ENCODE measurements around the gene GNPAT. TPM values are rescaled to one million over a fixed set of nuclear protein-coding genes. Genes with fewer than 3 reads are reported as not detected.

The GNPAT gene
- total and polyA plus RNA-seq, 2 experiments from 2014 or later, result 32.8 to 45.4 TPM

- Histone ChIP-seq H4K20me1 (replicated peaks; ENCODE audit: insufficient read depth) (peaks cover 5% of the 10 kb centered on the region), H3K4me3 (no peak overlapping the region), H3K79me2 (replicated peaks; ENCODE audit: insufficient read depth) (no peaks in the 10 kb centered on the region), H3K9me2 (ENCODE audit: insufficient read depth) (no peaks in the 10 kb centered on the region), H3K36me3 (ENCODE audit: insufficient read depth) (no peaks in the 10 kb centered on the region), H3K4me2 (no peak overlapping the region), H2AFZ (no peak overlapping the region), H3K27me3 (ENCODE audit: insufficient read depth) (peaks cover 44% of the 10 kb centered on the region), H3F3A (replicated peaks; ENCODE audit: low read depth) (no peaks in the 10 kb centered on the region), H3K27ac (ENCODE audit: low read depth) (no peak overlapping the region), H3K4me1 (ENCODE audit: insufficient read depth) (peaks cover 4% of the 10 kb centered on the region; the same call in 1 of the 2 replicates)
- no peaks in the 10 kb centered on the region for H3K9me3 Mint-ChIP-seq
- DNase-seq (ENCODE audit: low spot score), result no peak
- peaks cover 52% of the 10 kb centered on the region for H3K27me3 Mint-ChIP-seq (ENCODE audit: insufficient read depth, low read depth, poor library complexity)
- no peak overlapping the region for H3K4me3 Mint-ChIP-seq
- no peak overlapping the region for H3K27ac Mint-ChIP-seq
- H3K36me3 Mint-ChIP-seq (ENCODE audit: low read depth), result no peaks in the 10 kb centered on the region
- no peak for ATAC-seq
- peaks cover 9% of the 10 kb centered on the region for H3K4me1 Mint-ChIP-seq
- TF ChIP-seq ETS1 (IDR thresholded peaks at IDR 0.05) (no peak), NANOG (IDR thresholded peaks at IDR 0.05; ENCODE audit: borderline replicate concordance) (no peak), ZNF331 (CRISPR knock-in tag; IDR thresholded peaks at IDR 0.05; ENCODE audit: low read depth) (no peak), EZH2 (IDR thresholded peaks at IDR 0.05; ENCODE audit: low read depth, unreplicated experiment) (no peak), ZNF114 (CRISPR knock-in tag; IDR thresholded peaks at IDR 0.05) (no peak), JUNB (IDR thresholded peaks at IDR 0.05; ENCODE audit: unreplicated experiment) (no peak), STAT1 (IDR thresholded peaks at IDR 0.05; ENCODE audit: unreplicated experiment) (no peak), POLR2AphosphoS5 (IDR thresholded peaks at IDR 0.05; ENCODE audit: low read depth) (no peak), EZH2phosphoT487 (IDR thresholded peaks at IDR 0.05; ENCODE audit: unreplicated experiment) (no peak), CREB1 (CRISPR knock-in tag; IDR thresholded peaks at IDR 0.05; ENCODE audit: low read depth) (no peak)
- TF ChIP-seq, protein P1, sequence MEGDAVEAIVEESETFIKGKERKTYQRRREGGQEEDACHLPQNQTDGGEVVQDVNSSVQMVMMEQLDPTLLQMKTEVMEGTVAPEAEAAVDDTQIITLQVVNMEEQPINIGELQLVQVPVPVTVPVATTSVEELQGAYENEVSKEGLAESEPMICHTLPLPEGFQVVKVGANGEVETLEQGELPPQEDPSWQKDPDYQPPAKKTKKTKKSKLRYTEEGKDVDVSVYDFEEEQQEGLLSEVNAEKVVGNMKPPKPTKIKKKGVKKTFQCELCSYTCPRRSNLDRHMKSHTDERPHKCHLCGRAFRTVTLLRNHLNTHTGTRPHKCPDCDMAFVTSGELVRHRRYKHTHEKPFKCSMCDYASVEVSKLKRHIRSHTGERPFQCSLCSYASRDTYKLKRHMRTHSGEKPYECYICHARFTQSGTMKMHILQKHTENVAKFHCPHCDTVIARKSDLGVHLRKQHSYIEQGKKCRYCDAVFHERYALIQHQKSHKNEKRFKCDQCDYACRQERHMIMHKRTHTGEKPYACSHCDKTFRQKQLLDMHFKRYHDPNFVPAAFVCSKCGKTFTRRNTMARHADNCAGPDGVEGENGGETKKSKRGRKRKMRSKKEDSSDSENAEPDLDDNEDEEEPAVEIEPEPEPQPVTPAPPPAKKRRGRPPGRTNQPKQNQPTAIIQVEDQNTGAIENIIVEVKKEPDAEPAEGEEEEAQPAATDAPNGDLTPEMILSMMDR (conservative IDR thresholded peaks at IDR 0.05; ENCODE audit: low read depth in 2 of 2), result no peak
- TF ChIP-seq, protein P2, sequence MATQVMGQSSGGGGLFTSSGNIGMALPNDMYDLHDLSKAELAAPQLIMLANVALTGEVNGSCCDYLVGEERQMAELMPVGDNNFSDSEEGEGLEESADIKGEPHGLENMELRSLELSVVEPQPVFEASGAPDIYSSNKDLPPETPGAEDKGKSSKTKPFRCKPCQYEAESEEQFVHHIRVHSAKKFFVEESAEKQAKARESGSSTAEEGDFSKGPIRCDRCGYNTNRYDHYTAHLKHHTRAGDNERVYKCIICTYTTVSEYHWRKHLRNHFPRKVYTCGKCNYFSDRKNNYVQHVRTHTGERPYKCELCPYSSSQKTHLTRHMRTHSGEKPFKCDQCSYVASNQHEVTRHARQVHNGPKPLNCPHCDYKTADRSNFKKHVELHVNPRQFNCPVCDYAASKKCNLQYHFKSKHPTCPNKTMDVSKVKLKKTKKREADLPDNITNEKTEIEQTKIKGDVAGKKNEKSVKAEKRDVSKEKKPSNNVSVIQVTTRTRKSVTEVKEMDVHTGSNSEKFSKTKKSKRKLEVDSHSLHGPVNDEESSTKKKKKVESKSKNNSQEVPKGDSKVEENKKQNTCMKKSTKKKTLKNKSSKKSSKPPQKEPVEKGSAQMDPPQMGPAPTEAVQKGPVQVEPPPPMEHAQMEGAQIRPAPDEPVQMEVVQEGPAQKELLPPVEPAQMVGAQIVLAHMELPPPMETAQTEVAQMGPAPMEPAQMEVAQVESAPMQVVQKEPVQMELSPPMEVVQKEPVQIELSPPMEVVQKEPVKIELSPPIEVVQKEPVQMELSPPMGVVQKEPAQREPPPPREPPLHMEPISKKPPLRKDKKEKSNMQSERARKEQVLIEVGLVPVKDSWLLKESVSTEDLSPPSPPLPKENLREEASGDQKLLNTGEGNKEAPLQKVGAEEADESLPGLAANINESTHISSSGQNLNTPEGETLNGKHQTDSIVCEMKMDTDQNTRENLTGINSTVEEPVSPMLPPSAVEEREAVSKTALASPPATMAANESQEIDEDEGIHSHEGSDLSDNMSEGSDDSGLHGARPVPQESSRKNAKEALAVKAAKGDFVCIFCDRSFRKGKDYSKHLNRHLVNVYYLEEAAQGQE (IDR thresholded peaks at IDR 0.05; ENCODE audit: unreplicated experiment), result no peak
- TF ChIP-seq, protein P3, sequence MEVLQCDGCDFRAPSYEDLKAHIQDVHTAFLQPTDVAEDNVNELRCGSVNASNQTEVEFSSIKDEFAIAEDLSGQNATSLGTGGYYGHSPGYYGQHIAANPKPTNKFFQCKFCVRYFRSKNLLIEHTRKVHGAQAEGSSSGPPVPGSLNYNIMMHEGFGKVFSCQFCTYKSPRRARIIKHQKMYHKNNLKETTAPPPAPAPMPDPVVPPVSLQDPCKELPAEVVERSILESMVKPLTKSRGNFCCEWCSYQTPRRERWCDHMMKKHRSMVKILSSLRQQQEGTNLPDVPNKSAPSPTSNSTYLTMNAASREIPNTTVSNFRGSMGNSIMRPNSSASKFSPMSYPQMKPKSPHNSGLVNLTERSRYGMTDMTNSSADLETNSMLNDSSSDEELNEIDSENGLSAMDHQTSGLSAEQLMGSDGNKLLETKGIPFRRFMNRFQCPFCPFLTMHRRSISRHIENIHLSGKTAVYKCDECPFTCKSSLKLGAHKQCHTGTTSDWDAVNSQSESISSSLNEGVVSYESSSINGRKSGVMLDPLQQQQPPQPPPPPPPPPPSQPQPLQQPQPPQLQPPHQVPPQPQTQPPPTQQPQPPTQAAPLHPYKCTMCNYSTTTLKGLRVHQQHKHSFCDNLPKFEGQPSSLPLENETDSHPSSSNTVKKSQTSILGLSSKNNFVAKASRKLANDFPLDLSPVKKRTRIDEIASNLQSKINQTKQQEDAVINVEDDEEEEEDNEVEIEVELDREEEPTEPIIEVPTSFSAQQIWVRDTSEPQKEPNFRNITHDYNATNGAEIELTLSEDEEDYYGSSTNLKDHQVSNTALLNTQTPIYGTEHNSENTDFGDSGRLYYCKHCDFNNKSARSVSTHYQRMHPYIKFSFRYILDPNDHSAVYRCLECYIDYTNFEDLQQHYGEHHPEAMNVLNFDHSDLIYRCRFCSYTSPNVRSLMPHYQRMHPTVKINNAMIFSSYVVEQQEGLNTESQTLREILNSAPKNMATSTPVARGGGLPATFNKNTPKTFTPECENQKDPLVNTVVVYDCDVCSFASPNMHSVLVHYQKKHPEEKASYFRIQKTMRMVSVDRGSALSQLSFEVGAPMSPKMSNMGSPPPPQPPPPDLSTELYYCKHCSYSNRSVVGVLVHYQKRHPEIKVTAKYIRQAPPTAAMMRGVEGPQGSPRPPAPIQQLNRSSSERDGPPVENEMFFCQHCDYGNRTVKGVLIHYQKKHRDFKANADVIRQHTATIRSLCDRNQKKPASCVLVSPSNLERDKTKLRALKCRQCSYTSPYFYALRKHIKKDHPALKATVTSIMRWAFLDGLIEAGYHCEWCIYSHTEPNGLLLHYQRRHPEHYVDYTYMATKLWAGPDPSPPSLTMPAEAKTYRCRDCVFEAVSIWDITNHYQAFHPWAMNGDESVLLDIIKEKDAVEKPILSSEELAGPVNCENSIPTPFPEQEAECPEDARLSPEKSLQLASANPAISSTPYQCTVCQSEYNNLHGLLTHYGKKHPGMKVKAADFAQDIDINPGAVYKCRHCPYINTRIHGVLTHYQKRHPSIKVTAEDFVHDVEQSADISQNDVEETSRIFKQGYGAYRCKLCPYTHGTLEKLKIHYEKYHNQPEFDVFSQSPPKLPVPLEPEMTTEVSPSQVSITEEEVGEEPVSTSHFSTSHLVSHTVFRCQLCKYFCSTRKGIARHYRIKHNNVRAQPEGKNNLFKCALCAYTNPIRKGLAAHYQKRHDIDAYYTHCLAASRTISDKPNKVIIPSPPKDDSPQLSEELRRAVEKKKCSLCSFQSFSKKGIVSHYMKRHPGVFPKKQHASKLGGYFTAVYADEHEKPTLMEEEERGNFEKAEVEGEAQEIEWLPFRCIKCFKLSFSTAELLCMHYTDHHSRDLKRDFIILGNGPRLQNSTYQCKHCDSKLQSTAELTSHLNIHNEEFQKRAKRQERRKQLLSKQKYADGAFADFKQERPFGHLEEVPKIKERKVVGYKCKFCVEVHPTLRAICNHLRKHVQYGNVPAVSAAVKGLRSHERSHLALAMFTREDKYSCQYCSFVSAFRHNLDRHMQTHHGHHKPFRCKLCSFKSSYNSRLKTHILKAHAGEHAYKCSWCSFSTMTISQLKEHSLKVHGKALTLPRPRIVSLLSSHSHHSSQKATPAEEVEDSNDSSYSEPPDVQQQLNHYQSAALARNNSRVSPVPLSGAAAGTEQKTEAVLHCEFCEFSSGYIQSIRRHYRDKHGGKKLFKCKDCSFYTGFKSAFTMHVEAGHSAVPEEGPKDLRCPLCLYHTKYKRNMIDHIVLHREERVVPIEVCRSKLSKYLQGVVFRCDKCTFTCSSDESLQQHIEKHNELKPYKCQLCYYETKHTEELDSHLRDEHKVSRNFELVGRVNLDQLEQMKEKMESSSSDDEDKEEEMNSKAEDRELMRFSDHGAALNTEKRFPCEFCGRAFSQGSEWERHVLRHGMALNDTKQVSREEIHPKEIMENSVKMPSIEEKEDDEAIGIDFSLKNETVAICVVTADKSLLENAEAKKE (CRISPR knock-in tag; IDR thresholded peaks at IDR 0.05), result no peak
Observed at GRCh38 chr1:231210126-231210525, 30.9 kb upstream of the GNPAT start.

Data from GM23338 (cell line).